ENCODE results near the gene PMIS2.

GRCh38 chr19:35577918-35578317 is 8.1 kb upstream of the PMIS2 start:
- no peak for TF ChIP-seq CTCF (IDR thresholded peaks at IDR 0.05)
- TF ChIP-seq, protein P1, sequence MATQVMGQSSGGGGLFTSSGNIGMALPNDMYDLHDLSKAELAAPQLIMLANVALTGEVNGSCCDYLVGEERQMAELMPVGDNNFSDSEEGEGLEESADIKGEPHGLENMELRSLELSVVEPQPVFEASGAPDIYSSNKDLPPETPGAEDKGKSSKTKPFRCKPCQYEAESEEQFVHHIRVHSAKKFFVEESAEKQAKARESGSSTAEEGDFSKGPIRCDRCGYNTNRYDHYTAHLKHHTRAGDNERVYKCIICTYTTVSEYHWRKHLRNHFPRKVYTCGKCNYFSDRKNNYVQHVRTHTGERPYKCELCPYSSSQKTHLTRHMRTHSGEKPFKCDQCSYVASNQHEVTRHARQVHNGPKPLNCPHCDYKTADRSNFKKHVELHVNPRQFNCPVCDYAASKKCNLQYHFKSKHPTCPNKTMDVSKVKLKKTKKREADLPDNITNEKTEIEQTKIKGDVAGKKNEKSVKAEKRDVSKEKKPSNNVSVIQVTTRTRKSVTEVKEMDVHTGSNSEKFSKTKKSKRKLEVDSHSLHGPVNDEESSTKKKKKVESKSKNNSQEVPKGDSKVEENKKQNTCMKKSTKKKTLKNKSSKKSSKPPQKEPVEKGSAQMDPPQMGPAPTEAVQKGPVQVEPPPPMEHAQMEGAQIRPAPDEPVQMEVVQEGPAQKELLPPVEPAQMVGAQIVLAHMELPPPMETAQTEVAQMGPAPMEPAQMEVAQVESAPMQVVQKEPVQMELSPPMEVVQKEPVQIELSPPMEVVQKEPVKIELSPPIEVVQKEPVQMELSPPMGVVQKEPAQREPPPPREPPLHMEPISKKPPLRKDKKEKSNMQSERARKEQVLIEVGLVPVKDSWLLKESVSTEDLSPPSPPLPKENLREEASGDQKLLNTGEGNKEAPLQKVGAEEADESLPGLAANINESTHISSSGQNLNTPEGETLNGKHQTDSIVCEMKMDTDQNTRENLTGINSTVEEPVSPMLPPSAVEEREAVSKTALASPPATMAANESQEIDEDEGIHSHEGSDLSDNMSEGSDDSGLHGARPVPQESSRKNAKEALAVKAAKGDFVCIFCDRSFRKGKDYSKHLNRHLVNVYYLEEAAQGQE (IDR thresholded peaks at IDR 0.05; ENCODE audit: insufficient read depth in 1 of 2, low read depth in 2 of 2, low read length in 1 of 2) = no peak
- TF ChIP-seq POLR2AphosphoS5 (IDR thresholded peaks at IDR 0.05; ENCODE audit: low read depth, low read length) = no peak

All from Panc1 (cell line).